ENCODE data around the gene LCN10. TPM values are rescaled to one million over a fixed set of nuclear protein-coding genes. Genes with fewer than 3 reads are reported as not detected.

The LCN10 gene
- total RNA-seq, 1 experiment from 2014 or later = not detected

GRCh38 chr9:136729144-136729543, 13.6 kb downstream of the LCN10 start:
- in situ Hi-C loops (cut with HindIII; ENCODE audit: low pct_unique_long_range_greater_than_20kb, low sequenced_read_pairs) (no loop called here), intact Hi-C loops (cut with micrococcal nuclease; ENCODE audit: unreplicated experiment) (no loop called here)
- POLR2A ChIA-PET = no interaction called here
- H3K9me3 ChIP-seq (ENCODE audit: control insufficient read depth, insufficient read depth, low read depth, low read length) = no peaks in the 10 kb centered on the region
- H3K4me1 ChIP-seq (ENCODE audit: control insufficient read depth, insufficient read depth, low read length) = peaks cover 21% of the 10 kb centered on the region
- H3K27ac ChIP-seq (ENCODE audit: low read length) = peak overlapping the region; percentile 74
- CTCF ChIA-PET = no interaction called here
- H3K36me3 ChIP-seq (ENCODE audit: control insufficient read depth, insufficient read depth, low read length) = peaks cover 14% of the 10 kb centered on the region
- H3K27me3 ChIP-seq (ENCODE audit: control insufficient read depth, insufficient read depth, low read length) = no peaks in the 10 kb centered on the region
- TF ChIP-seq POLR2AphosphoS5 (IDR thresholded peaks at IDR 0.05; ENCODE audit: low read depth, low read length) (no peak), SIN3A (IDR thresholded peaks at IDR 0.05; ENCODE audit: borderline replicate concordance, insufficient read depth, low read depth, low read length) (no peak), REST (IDR thresholded peaks at IDR 0.05; ENCODE audit: insufficient read depth in 1 of 2, low read depth in 2 of 2, low read length in 1 of 2) (no peak)
- peak overlapping the region; percentile 92 to 96 for H3K4me3 ChIP-seq (ENCODE audit: low read depth in 2 of 2, low read length in 2 of 2)
- no peak for DNase-seq (ENCODE audit: low read depth, low spot score)
- BruUV-seq (replicated peaks) = no TSS peak
- ATAC-seq = peak; percentile 37; the same call in 1 of the 2 replicates

GRCh38 chr9:136728548-136729123, 14.1 kb downstream of the LCN10 start:
- POLR2A ChIA-PET = no interaction called here
- TF ChIP-seq CTCF (IDR thresholded peaks at IDR 0.05) (no peak), POLR2AphosphoS5 (IDR thresholded peaks at IDR 0.05; ENCODE audit: low read depth, low read length) (no peak), REST (IDR thresholded peaks at IDR 0.05; ENCODE audit: insufficient read depth in 1 of 2, low read depth in 2 of 2, low read length in 1 of 2) (no peak), SIN3A (IDR thresholded peaks at IDR 0.05; ENCODE audit: borderline replicate concordance, insufficient read depth, low read depth, low read length) (no peak), TCF7L2 (IDR thresholded peaks at IDR 0.05; ENCODE audit: low read depth, low read length) (no peak)
- H3K4me3 ChIP-seq (ENCODE audit: low read depth in 2 of 2, low read length in 2 of 2) = peak overlapping the region; percentile 92 to 96
- DNase-seq (ENCODE audit: low read depth, low spot score) (no peak), ATAC-seq (peak; percentile 48)
- H3K36me3 ChIP-seq (ENCODE audit: control insufficient read depth, insufficient read depth, low read length) = peaks cover 14% of the 10 kb centered on the region
- H3K27ac ChIP-seq (ENCODE audit: low read length) = peak overlapping the region; percentile 74
- in situ Hi-C loops (cut with HindIII; ENCODE audit: low pct_unique_long_range_greater_than_20kb, low sequenced_read_pairs) (no loop called here), intact Hi-C loops (cut with micrococcal nuclease; ENCODE audit: unreplicated experiment) (no loop called here)
- peaks cover 26% of the 10 kb centered on the region for H3K4me1 ChIP-seq (ENCODE audit: control insufficient read depth, insufficient read depth, low read length)
- H3K27me3 ChIP-seq (ENCODE audit: control insufficient read depth, insufficient read depth, low read length) = no peaks in the 10 kb centered on the region
- CTCF ChIA-PET = no interaction called here
- BruUV-seq (replicated peaks) = no TSS peak
- no peaks in the 10 kb centered on the region for H3K9me3 ChIP-seq (ENCODE audit: control insufficient read depth, insufficient read depth, low read depth, low read length)
